GM20000 (cell line): Measurements from ENCODE around the gene GPR142.
"Not testable (repeated sequence)": the region's sequence is repeated elsewhere in the genome, so short reads cannot be mapped to it uniquely, and the experiment has no call there.

Experiments
- DNase-seq: peaks from one replicate; pipeline ENCODE4 v3.0.0; 2012; ENCODE audit warnings: low spot score
- CTCF ChIP-seq: IDR thresholded peaks from 2 replicates; pipeline ENCODE4 v1.5.1; 2012; ENCODE audit warnings: mild to moderate bottlenecking, control low read depth; ENCODE audit errors: extremely low read depth, missing control alignments

GPR142 gene

GRCh38 chr17:74396567-74396966, 29.3 kb downstream of the GPR142 start:
- no peak for TF ChIP-seq CTCF
- DNase-seq: no peak

GRCh38 chr17:74402048-74402447, 34.7 kb downstream of the GPR142 start:
- no peak for TF ChIP-seq CTCF
- no peak for DNase-seq

DNA sequence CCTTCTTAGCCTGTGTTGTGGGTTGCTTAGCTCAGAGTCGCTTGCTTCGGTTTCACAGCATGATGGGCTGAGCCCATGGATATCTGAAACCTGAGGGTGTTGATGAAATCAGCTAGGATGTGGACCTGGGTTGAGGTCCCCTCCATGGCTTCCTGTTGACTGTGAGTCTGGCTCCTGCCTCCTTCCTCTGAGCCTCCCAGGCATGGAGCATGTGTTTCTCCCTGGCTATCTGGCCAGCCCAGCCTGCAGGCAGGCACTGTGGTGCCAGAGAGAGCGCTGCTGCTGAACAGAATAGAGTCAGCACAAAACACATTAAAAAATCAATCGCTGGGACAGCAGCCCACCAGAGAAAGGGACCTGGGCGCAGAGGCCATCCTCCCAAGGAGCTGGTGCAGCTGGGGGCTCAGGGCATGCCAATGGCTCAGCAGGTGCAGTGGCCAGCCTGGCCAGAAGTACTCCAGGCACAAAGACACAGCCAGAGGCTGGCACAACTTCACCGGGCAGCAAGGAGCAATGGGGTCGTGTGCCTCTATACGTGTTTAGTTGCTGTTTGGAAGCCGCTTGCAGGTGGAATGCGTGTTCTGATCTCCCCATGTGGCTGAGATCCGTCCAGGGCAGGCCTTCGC, 36.3 kb downstream of the GPR142 start:
- DNase-seq: no peak
- no peak for TF ChIP-seq CTCF

GRCh38 chr17:74404218-74404617, 36.9 kb downstream of the GPR142 start:
- no peak for DNase-seq

GRCh38 chr17:74404789-74405188, 37.5 kb downstream of the GPR142 start:
- DNase-seq: no peak

More at GRCh38 chr17:74404218-74404617, 36.9 kb downstream of the GPR142 start:
- no peak for TF ChIP-seq CTCF

DNA sequence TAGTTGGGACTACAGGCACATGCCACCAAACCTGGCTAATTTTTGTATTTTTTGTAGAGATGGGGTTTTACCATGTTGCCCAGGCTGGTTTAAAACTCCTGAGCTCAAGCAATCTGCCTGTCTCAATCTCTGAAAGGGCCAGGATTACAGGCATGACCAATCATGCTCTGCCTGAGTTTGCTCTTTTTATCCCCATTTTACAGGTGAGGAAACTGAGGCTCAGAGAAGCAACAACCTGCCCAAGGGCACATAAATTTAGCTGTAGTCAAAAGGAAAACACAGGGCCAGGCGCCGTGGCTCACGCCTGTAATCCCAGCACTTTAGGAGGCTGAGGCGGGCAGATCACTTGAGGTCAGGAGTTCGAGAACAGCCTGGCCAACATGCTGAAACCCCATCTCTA, 38.0 kb downstream of the GPR142 start:
- DNase-seq: not testable (repeated sequence)

More at GRCh38 chr17:74404789-74405188, 37.5 kb downstream of the GPR142 start:
- TF ChIP-seq CTCF: no peak

DNA sequence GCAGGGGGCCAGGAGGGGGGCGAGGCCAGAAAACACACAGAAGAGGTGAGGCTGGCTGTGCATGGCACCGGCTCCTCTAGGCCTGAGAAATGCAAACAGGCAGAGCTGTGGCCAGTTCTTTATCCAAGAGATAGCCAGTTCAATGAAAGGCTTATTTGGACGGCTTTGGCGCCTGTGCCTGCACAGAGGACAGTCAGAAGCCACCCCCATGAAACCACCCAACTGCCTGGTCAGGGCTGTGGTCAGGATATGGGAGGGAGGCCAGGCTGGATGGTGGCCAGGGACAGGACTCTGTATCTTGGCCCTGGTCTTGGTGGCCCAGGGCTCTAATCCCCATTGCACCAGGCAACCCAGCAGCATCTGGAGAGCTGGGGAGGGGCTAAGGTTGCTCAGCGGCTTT, 40.1 kb downstream of the GPR142 start:
- DNase-seq: no peak
- no peak for TF ChIP-seq CTCF

DNA sequence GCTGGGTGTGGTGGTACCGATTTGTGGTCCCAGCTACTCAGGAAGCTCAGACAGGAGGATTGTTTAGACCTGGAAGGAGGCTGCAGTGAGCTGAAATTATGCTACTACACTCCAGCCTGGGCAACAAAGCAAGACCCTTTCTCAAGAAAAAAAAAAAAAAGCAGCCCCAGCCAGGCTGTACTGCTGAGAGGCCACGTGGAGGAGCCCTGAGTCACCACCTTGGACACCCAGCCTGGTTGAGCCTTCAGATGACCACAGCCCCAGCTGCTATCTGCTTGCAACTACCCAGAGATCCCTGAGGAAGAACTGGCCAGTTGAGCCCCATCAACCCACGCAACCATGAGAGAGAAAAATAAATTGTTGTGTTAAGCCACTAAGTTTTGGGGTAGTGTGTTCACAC, 41.0 kb downstream of the GPR142 start:
- peak; percentile 15 for TF ChIP-seq CTCF
- no peak for DNase-seq
